ENCODE results near the gene SPINK8.
"Not testable (repeated sequence)": the region's sequence is repeated elsewhere in the genome, so short reads cannot be mapped to it uniquely, and the experiment has no call there.

SPINK8 gene

DNA sequence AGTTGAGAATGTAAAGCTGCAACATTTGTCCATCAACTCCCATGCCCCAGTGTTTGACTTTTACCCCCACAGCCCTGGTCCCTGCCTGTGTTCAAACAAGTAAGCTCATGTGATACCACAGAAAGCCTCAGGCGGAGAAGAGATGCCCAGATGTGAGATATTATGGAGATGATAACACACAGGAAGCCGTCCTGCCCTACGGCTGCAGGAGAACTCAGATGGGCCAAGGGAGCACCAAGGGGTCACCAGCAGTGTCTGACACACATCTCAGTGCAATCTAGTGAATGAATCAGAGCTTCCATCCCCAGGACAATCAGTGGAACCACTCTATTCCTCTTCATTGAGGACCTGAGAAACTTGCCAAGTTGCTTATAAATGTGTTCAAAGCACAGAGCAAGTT is 14.0 kb upstream of the SPINK8 start:
- H3K27ac Mint-ChIP-seq (ENCODE audit: low read depth), result no peak overlapping the region
- peaks cover 12% of the 10 kb centered on the region for H3K27me3 Mint-ChIP-seq
- no peaks in the 10 kb centered on the region for H3K4me1 Mint-ChIP-seq
- ATAC-seq (replicated peaks; ENCODE audit: extremely low read depth, poor library complexity, severe bottlenecking), result no peak
- H3K4me3 Mint-ChIP-seq, result no peak overlapping the region
- H3K9me3 Mint-ChIP-seq, result no peaks in the 10 kb centered on the region
- H3K36me3 Mint-ChIP-seq (ENCODE audit: insufficient read depth), result no peaks in the 10 kb centered on the region
- no peak for DNase-seq (ENCODE audit: low spot score in 2 of 2)

GRCh38 chr3:48345946-48346572 is 12.6 kb upstream of the SPINK8 start:
- no peak overlapping the region for H3K4me3 Mint-ChIP-seq
- H3K36me3 Mint-ChIP-seq (ENCODE audit: insufficient read depth), result no peaks in the 10 kb centered on the region
- DNase-seq (ENCODE audit: low spot score in 2 of 2) (no peak), ATAC-seq (replicated peaks; ENCODE audit: extremely low read depth, poor library complexity, severe bottlenecking) (no peak)
- H3K4me1 Mint-ChIP-seq, result no peaks in the 10 kb centered on the region
- H3K27me3 Mint-ChIP-seq, result peaks cover 15% of the 10 kb centered on the region
- H3K9me3 Mint-ChIP-seq, result no peaks in the 10 kb centered on the region
- H3K27ac Mint-ChIP-seq (ENCODE audit: low read depth), result no peak overlapping the region

DNA sequence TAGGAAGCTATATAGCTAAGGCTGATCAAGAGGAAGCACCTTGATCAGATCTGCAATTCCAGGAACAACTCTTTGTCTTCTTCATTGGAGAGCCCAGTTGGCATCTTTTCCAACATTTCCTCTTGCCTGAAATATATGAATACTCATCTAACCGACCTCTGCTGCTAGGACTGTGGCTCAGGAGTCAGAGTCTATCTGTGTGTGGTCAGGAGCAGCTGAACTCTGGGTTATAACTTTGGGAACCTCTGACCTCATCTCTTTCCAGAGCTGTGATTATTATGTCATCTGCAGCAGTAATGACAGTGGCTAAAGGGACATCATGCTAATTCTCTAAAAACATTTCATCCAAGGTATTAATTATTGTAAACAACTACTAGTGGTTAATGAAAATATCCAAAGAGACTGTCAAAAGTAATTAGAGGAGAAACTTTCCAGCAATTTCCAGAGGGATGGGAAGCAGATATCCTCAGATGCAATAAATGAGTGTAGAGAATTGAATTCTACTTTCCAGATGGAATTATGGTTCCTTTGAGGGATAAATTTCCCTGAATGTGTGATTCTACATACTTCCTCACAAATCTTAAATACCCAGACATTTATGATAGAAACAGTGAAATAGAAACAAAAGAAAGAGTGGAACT is 11.5 kb upstream of the SPINK8 start:
- no peaks in the 10 kb centered on the region for H3K9me3 Mint-ChIP-seq
- no peak for DNase-seq (ENCODE audit: low spot score in 2 of 2)

DNA sequence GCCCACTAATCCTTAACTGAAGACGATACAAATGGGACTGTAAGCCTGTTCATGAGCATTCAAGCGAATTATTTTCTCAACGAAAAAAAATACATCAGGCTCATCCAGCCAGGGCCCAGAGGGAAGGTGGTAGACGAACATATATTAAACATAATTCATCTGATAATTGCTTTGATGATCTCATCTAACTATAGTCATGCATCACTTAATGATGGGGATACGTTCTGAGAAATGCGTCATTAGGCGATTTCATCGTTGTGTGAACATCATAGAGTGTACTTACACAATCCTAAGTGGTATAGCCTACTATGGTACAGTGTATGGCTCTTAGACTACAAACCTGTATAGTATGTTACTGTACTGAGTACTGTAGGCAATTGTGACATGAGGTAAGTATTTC is 10.0 kb upstream of the SPINK8 start:
- no peaks in the 10 kb centered on the region for H3K9me3 Mint-ChIP-seq
- DNase-seq (ENCODE audit: low spot score in 2 of 2), result no peak
- H3K27me3 Mint-ChIP-seq, result peaks cover 23% of the 10 kb centered on the region
- H3K4me1 Mint-ChIP-seq, result no peaks in the 10 kb centered on the region
- no peak overlapping the region for H3K4me3 Mint-ChIP-seq
- H3K36me3 Mint-ChIP-seq (ENCODE audit: insufficient read depth), result no peaks in the 10 kb centered on the region
- no peak overlapping the region for H3K27ac Mint-ChIP-seq (ENCODE audit: low read depth)
- ATAC-seq (replicated peaks; ENCODE audit: extremely low read depth, poor library complexity, severe bottlenecking), result no peak

More for the DNA sequence above, 11.5 kb upstream of the SPINK8 start:
- Mint-ChIP-seq H3K36me3 (ENCODE audit: insufficient read depth) (no peaks in the 10 kb centered on the region), H3K27ac (ENCODE audit: low read depth) (no peak overlapping the region), H3K4me3 (no peak overlapping the region), H3K4me1 (no peaks in the 10 kb centered on the region), H3K27me3 (peaks cover 15% of the 10 kb centered on the region)
- ATAC-seq (replicated peaks; ENCODE audit: extremely low read depth, poor library complexity, severe bottlenecking), result no peak

GRCh38 chr3:48338635-48339034 is 5.2 kb upstream of the SPINK8 start:
- H3K4me3 Mint-ChIP-seq, result no peak overlapping the region
- H3K4me1 Mint-ChIP-seq, result no peaks in the 10 kb centered on the region
- H3K27me3 Mint-ChIP-seq, result peaks cover 59% of the 10 kb centered on the region
- ATAC-seq (replicated peaks; ENCODE audit: extremely low read depth, poor library complexity, severe bottlenecking) (no peak), DNase-seq (ENCODE audit: low spot score in 2 of 2) (no peak)
- no peaks in the 10 kb centered on the region for H3K36me3 Mint-ChIP-seq (ENCODE audit: insufficient read depth)
- H3K27ac Mint-ChIP-seq (ENCODE audit: low read depth), result no peak overlapping the region
- H3K9me3 Mint-ChIP-seq, result no peaks in the 10 kb centered on the region

DNA sequence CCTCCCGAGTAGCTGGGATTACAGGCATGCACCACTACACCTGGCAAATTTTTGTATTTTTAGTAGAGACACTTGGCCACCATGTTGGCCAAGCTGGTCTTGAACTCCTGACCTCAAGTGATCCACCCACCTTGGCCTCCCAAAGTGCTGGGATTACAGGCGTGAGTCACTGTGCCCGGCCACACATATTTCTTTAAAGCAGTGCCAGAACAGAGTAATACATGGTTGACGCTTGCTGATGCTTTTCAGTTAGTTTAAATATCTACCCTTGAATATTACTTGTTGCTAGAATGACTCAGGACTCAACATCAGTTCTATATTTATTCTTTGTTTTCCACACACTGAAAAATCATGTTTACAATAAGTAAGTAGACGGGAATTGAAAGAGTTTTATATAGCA is 4.1 kb upstream of the SPINK8 start:
- H3K4me3 Mint-ChIP-seq; ATAC-seq (replicated peaks; ENCODE audit: extremely low read depth, poor library complexity, severe bottlenecking); H3K36me3 Mint-ChIP-seq (ENCODE audit: insufficient read depth); H3K4me1 Mint-ChIP-seq; H3K27ac Mint-ChIP-seq (ENCODE audit: low read depth); H3K9me3 Mint-ChIP-seq; DNase-seq (ENCODE audit: low spot score in 2 of 2): not testable (repeated sequence)
- H3K27me3 Mint-ChIP-seq, result peaks cover 62% of the 10 kb centered on the region

DNA sequence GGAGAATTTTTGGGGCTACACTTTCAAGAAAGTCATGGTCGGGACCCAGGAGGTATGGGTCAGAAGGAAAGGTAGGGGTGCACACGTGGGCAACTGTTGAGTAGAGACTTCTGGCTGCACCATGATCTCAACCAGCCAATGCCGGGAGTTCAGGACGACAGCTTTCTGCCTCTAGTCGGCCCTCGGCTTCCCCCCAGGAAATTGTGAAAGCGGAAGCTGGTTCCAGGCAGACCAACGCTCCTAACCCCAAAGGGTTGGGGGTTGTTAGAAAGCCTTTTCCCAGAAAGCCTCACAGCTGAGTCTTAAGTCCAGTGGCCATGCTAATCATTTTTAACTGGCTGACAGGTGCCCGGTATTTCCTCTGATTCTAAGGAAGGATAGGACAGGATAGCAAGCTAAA is 1.8 kb upstream of the SPINK8 start:
- not testable (repeated sequence) for H3K4me3 Mint-ChIP-seq; H3K36me3 Mint-ChIP-seq (ENCODE audit: insufficient read depth); DNase-seq (ENCODE audit: low spot score in 2 of 2); H3K9me3 Mint-ChIP-seq; H3K4me1 Mint-ChIP-seq; H3K27ac Mint-ChIP-seq (ENCODE audit: low read depth); ATAC-seq (replicated peaks; ENCODE audit: extremely low read depth, poor library complexity, severe bottlenecking)
- peaks cover 65% of the 10 kb centered on the region for H3K27me3 Mint-ChIP-seq

DNA sequence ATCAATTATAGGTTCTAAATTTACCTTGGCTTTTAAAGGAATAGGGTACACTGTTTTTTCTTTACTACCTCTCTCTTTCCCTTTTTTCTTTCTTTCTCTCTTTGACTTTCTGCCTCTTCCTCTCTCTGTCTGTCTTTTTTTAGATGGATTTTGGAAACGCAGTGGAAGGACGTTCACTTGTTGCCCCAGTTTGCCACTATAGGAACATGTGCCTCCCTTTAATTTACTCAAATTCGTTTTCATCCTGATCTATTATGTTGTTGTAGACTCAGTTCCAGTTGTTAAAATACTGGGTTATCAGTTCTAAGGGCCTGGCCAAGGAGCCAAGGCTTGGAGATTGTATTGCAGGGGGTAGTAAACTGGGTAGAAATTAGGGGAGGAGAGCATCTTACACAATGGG is 1.1 kb upstream of the SPINK8 start:
- no peak overlapping the region for H3K27ac Mint-ChIP-seq (ENCODE audit: low read depth)
- H3K27me3 Mint-ChIP-seq, result peaks cover 65% of the 10 kb centered on the region
- H3K36me3 Mint-ChIP-seq (ENCODE audit: insufficient read depth), result no peaks in the 10 kb centered on the region
- H3K4me1 Mint-ChIP-seq, result no peaks in the 10 kb centered on the region
- ATAC-seq (replicated peaks; ENCODE audit: extremely low read depth, poor library complexity, severe bottlenecking) (no peak), DNase-seq (ENCODE audit: low spot score in 2 of 2) (no peak)
- no peaks in the 10 kb centered on the region for H3K9me3 Mint-ChIP-seq
- H3K4me3 Mint-ChIP-seq, result no peak overlapping the region

GRCh38 chr3:48331706-48332435 is 1.6 kb downstream of the SPINK8 start:
- peaks cover 59% of the 10 kb centered on the region for H3K27me3 Mint-ChIP-seq
- not testable (repeated sequence) for ATAC-seq (replicated peaks; ENCODE audit: extremely low read depth, poor library complexity, severe bottlenecking); H3K27ac Mint-ChIP-seq (ENCODE audit: low read depth); H3K36me3 Mint-ChIP-seq (ENCODE audit: insufficient read depth); H3K4me3 Mint-ChIP-seq; H3K4me1 Mint-ChIP-seq; DNase-seq (ENCODE audit: low spot score in 2 of 2); H3K9me3 Mint-ChIP-seq

DNA sequence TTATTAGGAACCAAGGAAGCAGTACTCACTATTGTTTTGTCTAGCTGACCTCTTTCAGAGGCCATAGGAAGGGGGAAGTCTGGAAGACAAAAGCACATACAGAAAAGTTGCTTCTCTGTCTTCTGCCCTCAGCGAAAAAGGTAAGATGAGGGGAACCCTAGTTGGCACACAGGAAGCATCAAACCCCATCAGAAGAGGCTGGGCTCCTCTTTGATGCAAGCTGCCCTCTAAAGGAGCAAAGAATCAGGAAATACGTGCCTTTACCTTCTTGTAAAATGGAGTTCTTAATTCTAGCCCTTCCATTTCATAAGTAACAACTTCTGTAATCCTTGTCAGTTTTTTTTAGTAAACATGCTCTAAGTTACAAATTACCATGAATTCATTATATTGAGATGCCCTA is 12.5 kb downstream of the SPINK8 start:
- Mint-ChIP-seq H3K27me3 (peaks cover 20% of the 10 kb centered on the region), H3K4me3 (no peak overlapping the region), H3K9me3 (peaks cover 8% of the 10 kb centered on the region), H3K4me1 (no peaks in the 10 kb centered on the region), H3K27ac (ENCODE audit: low read depth) (no peak overlapping the region), H3K36me3 (ENCODE audit: insufficient read depth) (peaks cover 2% of the 10 kb centered on the region)
- no peak for ATAC-seq (replicated peaks; ENCODE audit: extremely low read depth, poor library complexity, severe bottlenecking)
- DNase-seq (ENCODE audit: low spot score in 2 of 2), result no peak

DNA sequence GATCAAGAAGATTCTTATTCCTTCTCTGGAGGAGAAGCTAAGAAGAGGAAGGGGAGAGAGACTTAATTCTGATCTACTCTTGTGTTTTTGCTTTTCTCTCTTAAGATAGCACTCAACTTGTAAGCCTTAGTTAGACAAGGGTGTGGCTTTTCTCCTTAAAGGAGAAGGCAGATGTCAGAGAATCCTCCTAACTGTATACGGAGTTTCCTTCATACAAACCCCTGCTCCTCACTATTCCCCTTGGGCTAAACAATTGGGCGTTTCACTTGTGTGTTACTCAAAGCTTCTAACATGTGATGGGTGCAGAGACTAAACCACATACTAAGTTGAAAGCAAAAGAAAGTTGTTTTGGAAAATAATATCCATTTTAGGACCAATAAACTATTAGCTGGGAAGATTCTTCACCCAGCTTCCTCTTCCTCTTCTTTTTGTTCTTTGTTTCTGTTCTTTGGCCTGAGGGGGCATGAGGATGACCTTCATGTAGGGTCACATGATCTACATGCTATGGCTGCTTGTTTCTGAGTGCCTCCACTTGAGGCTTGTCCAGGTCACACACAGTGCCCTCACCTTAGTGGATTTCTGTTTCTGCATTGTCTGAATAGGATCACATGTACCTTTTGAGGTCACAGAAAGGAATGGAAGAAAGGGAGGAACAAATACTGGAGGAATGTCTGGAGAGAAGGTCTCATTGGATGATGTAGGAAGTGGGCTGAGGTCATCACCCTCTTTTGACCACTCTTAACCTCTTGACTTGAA is 14.6 kb downstream of the SPINK8 start:
- H3K9me3 Mint-ChIP-seq, result peaks cover 13% of the 10 kb centered on the region
- H3K27me3 Mint-ChIP-seq, result peaks cover 28% of the 10 kb centered on the region
- H3K27ac Mint-ChIP-seq (ENCODE audit: low read depth), result no peak overlapping the region
- H3K4me1 Mint-ChIP-seq, result no peaks in the 10 kb centered on the region
- ATAC-seq (replicated peaks; ENCODE audit: extremely low read depth, poor library complexity, severe bottlenecking) (no peak), DNase-seq (ENCODE audit: low spot score in 2 of 2) (no peak)
- no peak overlapping the region for H3K4me3 Mint-ChIP-seq
- peaks cover 2% of the 10 kb centered on the region for H3K36me3 Mint-ChIP-seq (ENCODE audit: insufficient read depth)

DNA sequence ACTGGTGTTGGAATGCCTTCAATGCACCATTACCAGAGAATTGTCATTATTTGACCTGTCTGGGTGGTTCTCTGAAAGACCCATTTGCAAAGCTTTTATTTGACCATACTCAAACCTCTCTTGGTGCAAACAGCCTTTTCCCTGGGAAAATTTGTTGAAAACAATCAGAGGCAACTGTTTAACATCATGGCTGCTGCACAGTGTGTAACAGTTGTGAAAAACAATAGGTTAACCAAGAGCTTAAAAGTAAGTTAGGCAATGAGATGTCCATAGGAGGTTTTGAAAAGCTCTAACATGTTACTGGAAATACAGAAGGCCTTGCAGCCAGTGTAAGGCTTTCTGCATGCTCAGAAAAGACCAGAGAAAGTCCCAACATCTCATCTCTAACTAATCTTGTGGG is 18.9 kb downstream of the SPINK8 start:
- H3K4me1 Mint-ChIP-seq, result no peaks in the 10 kb centered on the region
- ATAC-seq (replicated peaks; ENCODE audit: extremely low read depth, poor library complexity, severe bottlenecking), result no peak
- no peak overlapping the region for H3K4me3 Mint-ChIP-seq
- H3K27me3 Mint-ChIP-seq, result peaks cover 52% of the 10 kb centered on the region
- DNase-seq (ENCODE audit: low spot score in 2 of 2), result no peak
- H3K27ac Mint-ChIP-seq (ENCODE audit: low read depth), result no peak overlapping the region
- H3K36me3 Mint-ChIP-seq (ENCODE audit: insufficient read depth), result no peaks in the 10 kb centered on the region
- peaks cover 13% of the 10 kb centered on the region for H3K9me3 Mint-ChIP-seq

Measured in central memory CD8-positive, alpha-beta T cell (primary cell).